ENCODE results near the gene RGS8. TPM values are rescaled to one million over a fixed set of nuclear protein-coding genes. Genes with fewer than 3 reads are reported as not detected.
A peak's percentile ranks its signal among the peaks of the same experiment; 100 is the strongest.

The RGS8 gene
- polyA plus RNA-seq, 1 donor from 2014 or later, result 8.3 TPM

DNA sequence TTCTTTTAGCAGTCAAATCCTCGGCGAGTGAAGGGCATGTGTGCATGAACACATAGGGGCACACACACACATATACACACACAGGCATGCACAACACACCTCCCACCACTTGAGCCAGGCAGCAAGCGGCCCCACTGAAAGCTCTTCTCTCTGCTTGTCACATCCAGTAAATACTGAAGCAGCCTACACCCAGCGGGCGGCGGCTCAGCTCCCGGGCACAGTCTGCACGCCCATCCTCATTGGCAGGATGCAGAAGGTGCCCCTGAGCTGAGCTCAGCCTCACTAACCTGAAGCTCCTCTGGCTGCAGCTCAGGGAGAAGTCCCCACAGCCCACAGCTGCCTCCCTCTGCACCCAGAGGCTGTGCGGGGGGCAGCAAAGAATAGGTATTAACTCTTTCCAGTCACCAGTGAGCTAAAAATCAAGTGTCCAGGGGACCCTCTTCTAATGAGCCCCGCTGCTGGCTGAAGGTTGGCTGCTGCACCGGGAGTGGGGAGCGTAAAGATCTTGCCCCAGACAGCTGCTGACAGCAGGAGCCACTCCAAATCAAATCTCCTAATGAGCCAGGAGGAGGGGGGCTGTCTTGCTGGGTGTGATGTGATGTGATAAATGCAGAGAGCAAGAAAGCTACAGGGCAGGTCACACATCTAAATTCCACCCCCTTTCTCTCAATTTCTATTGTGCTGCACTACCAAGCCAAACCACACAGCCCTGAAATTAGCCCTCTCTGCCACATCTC lies 12.5 kb downstream of the RGS8 start:
- peak overlapping the region; percentile 30 for H2AFZ ChIP-seq (ENCODE audit: low read depth, low read length)
- no peaks in the 10 kb centered on the region for H3K9me2 ChIP-seq (ENCODE audit: insufficient read depth, low read length)
- no peaks in the 10 kb centered on the region for H4K20me1 ChIP-seq (ENCODE audit: insufficient read depth)
- H3K27me3 ChIP-seq (ENCODE audit: insufficient read depth, low read depth, low read length), result no peaks in the 10 kb centered on the region
- peak overlapping the region; percentile 14 for H3K4me2 ChIP-seq (ENCODE audit: low read length)
- no peaks in the 10 kb centered on the region for H3F3A ChIP-seq (ENCODE audit: insufficient read depth, low read length, poor library complexity, severe bottlenecking)
- H3K9me3 ChIP-seq (ENCODE audit: low read length), result no peaks in the 10 kb centered on the region
- H3K36me3 ChIP-seq (ENCODE audit: insufficient read depth, low read length), result no peaks in the 10 kb centered on the region
- H3K79me2 ChIP-seq (replicated peaks; ENCODE audit: insufficient read depth, low read length), result no peaks in the 10 kb centered on the region
- H3K27ac ChIP-seq (ENCODE audit: low read length), result no peak overlapping the region
- H3K9ac ChIP-seq (ENCODE audit: low read length), result peak overlapping the region; percentile 18
- no peak for TF ChIP-seq RAD21 (conservative IDR thresholded peaks at IDR 0.05)
- no peak for TF ChIP-seq TAF1 (IDR thresholded peaks at IDR 0.05; ENCODE audit: low read depth)
- TF ChIP-seq, protein P1, sequence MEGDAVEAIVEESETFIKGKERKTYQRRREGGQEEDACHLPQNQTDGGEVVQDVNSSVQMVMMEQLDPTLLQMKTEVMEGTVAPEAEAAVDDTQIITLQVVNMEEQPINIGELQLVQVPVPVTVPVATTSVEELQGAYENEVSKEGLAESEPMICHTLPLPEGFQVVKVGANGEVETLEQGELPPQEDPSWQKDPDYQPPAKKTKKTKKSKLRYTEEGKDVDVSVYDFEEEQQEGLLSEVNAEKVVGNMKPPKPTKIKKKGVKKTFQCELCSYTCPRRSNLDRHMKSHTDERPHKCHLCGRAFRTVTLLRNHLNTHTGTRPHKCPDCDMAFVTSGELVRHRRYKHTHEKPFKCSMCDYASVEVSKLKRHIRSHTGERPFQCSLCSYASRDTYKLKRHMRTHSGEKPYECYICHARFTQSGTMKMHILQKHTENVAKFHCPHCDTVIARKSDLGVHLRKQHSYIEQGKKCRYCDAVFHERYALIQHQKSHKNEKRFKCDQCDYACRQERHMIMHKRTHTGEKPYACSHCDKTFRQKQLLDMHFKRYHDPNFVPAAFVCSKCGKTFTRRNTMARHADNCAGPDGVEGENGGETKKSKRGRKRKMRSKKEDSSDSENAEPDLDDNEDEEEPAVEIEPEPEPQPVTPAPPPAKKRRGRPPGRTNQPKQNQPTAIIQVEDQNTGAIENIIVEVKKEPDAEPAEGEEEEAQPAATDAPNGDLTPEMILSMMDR (IDR thresholded peaks at IDR 0.05; ENCODE audit: poor library complexity, severe bottlenecking), result peak; percentile 46
- H3K4me3 ChIP-seq (ENCODE audit: low read length), result peak overlapping the region; percentile 35

DNA sequence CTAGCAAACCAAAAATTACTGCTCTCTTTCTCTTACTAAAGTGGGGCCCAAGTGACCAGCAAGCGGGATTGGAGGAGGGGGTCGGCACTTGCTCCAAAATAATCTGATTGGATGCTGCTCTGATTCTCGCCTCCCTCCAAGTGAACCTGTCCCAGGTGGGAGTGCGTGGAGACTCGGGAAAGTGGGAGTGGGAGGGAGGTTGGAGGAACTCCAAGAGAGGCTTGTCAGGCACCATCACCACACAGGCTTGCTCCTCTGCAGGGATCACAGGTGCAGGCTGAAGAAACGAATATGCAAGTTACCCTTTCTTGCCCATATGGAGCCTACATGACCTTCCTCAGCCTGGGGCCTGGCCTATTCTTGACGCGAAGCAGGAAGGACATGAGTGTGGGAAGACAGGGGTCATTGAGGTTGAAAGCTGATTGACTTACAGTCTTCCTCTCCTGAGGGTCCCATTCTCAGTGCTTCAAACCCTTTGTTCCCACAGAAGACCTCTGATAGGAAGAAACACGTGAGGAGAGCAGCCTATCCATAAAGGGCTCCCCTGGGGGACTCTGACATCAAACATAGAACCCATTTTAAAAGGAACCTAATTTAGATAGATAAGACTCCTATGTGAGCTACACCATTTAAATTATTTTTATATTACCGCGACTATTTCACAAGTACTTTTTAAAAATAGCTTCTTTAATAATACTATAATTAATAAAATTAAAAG lies 14.2 kb downstream of the RGS8 start:
- no peaks in the 10 kb centered on the region for H4K20me1 ChIP-seq (ENCODE audit: insufficient read depth)
- no peak overlapping the region for H3K27ac ChIP-seq (ENCODE audit: low read length)
- H3K9me3 ChIP-seq (ENCODE audit: low read length), result no peaks in the 10 kb centered on the region
- H3K36me3 ChIP-seq (ENCODE audit: insufficient read depth, low read length), result no peaks in the 10 kb centered on the region
- TF ChIP-seq TAF1 (IDR thresholded peaks at IDR 0.05; ENCODE audit: low read depth) (no peak), RAD21 (conservative IDR thresholded peaks at IDR 0.05) (no peak), SMC3 (conservative IDR thresholded peaks at IDR 0.05; ENCODE audit: poor library complexity) (no peak), EZH2 (IDR thresholded peaks at IDR 0.05; ENCODE audit: borderline replicate concordance, insufficient read depth, low read length, poor library complexity, severe bottlenecking) (no peak), POLR2AphosphoS5 (IDR thresholded peaks at IDR 0.05) (no peak), EP300 (conservative IDR thresholded peaks at IDR 0.05; ENCODE audit: poor library complexity, severe bottlenecking) (no peak), MXI1 (conservative IDR thresholded peaks at IDR 0.05; ENCODE audit: poor library complexity, severe bottlenecking) (no peak)
- TF ChIP-seq, protein P1 (IDR thresholded peaks at IDR 0.05; ENCODE audit: poor library complexity, severe bottlenecking), result no peak
- TF ChIP-seq, protein P2, sequence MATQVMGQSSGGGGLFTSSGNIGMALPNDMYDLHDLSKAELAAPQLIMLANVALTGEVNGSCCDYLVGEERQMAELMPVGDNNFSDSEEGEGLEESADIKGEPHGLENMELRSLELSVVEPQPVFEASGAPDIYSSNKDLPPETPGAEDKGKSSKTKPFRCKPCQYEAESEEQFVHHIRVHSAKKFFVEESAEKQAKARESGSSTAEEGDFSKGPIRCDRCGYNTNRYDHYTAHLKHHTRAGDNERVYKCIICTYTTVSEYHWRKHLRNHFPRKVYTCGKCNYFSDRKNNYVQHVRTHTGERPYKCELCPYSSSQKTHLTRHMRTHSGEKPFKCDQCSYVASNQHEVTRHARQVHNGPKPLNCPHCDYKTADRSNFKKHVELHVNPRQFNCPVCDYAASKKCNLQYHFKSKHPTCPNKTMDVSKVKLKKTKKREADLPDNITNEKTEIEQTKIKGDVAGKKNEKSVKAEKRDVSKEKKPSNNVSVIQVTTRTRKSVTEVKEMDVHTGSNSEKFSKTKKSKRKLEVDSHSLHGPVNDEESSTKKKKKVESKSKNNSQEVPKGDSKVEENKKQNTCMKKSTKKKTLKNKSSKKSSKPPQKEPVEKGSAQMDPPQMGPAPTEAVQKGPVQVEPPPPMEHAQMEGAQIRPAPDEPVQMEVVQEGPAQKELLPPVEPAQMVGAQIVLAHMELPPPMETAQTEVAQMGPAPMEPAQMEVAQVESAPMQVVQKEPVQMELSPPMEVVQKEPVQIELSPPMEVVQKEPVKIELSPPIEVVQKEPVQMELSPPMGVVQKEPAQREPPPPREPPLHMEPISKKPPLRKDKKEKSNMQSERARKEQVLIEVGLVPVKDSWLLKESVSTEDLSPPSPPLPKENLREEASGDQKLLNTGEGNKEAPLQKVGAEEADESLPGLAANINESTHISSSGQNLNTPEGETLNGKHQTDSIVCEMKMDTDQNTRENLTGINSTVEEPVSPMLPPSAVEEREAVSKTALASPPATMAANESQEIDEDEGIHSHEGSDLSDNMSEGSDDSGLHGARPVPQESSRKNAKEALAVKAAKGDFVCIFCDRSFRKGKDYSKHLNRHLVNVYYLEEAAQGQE (IDR thresholded peaks at IDR 0.05; ENCODE audit: borderline replicate concordance), result no peak
- H3K9ac ChIP-seq (ENCODE audit: low read length), result no peak overlapping the region
- H3K9me2 ChIP-seq (ENCODE audit: insufficient read depth, low read length), result no peaks in the 10 kb centered on the region
- H3K27me3 ChIP-seq (ENCODE audit: insufficient read depth, low read depth, low read length), result no peaks in the 10 kb centered on the region
- H3K4me3 ChIP-seq (ENCODE audit: low read length), result no peak overlapping the region
- H2AFZ ChIP-seq (ENCODE audit: low read depth, low read length), result no peak overlapping the region
- H3F3A ChIP-seq (ENCODE audit: insufficient read depth, low read length, poor library complexity, severe bottlenecking), result no peaks in the 10 kb centered on the region
- H3K79me2 ChIP-seq (replicated peaks; ENCODE audit: insufficient read depth, low read length), result no peaks in the 10 kb centered on the region
- no peak overlapping the region for H3K4me2 ChIP-seq (ENCODE audit: low read length)
